GM21576 (cell line): Measurements from ENCODE around the gene ADAMTSL3.
"Not testable (repeated sequence)": the region's sequence is repeated elsewhere in the genome, so short reads cannot be mapped to it uniquely, and the experiment has no call there.

Experiments used
- ATAC-seq: cut with Tn5 transposase; IDR thresholded peaks from one replicate; pipeline ENCODE4 v1.9.1; 2021; ENCODE audit warnings: mild to moderate bottlenecking, moderate library complexity; ENCODE audit not compliant: unreplicated experiment

The ADAMTSL3 gene

GRCh38 chr15:84003791-84004503 is 350.0 kb downstream of the ADAMTSL3 start:
- no peak for ATAC-seq

DNA sequence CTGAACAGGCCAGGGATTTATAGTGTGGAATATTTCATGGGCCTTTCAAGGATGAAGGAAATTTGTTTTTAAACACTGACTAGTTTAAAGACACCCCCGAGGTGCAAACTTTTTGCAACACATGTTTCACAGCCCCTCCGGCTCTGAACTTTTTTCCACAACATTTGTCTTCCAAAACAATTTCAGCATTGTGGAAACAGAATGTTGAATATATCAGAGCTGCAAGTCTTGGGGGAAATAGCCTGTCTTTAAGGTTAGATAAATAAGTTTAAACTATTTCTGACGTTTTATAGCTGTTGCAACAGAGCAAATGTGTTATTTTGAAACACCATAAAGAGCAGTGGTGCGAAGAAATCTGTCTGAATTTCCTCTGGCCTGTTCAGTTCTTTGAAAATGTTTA is 352.5 kb downstream of the ADAMTSL3 start:
- no peak for ATAC-seq

GRCh38 chr15:84009616-84010015 is 355.7 kb downstream of the ADAMTSL3 start:
- ATAC-seq = no peak

DNA sequence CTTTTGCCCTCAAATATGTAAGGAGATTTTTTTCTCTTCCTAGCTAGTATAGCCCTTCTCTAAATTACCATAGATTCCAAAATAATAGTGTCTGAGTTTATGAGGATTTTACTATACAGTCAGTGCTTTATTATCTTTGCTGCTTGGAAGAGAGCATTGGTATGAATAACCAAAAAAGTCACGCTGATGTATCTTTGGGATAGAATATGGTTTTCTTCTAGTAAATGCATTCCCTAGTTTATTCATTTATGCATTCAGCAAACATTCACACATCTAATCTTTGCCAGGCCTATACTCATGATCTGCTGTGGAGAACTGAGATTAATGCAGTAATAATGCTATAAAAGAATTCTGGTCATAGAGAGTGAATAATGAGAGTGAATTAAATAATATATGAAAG is 356.3 kb downstream of the ADAMTSL3 start:
- ATAC-seq = no peak

DNA sequence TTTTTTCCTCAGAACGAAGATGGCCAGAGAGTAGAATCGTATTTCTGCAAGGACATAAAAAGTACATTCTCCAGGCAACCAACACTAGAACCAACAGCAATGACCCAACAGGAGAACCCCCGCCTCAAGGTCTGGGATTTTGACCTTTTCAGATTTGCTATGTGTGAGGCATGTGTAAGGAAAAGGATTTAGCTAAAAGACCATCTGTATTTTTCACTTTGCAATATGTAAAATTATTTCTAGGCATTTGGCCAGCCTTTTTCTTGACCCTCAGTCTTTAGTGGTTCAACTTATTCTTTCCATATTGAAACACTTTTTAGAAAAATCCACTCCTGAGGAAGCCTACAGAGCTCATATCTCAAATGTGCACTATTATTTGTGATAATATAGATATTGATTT is 362.4 kb downstream of the ADAMTSL3 start:
- ATAC-seq = no peak

GRCh38 chr15:84022516-84022915 is 368.6 kb downstream of the ADAMTSL3 start:
- ATAC-seq = no peak

- no peak for ATAC-seq
These were observed 369.7 kb downstream of the ADAMTSL3 start for GRCh38 chr15:84023636-84024035.

DNA sequence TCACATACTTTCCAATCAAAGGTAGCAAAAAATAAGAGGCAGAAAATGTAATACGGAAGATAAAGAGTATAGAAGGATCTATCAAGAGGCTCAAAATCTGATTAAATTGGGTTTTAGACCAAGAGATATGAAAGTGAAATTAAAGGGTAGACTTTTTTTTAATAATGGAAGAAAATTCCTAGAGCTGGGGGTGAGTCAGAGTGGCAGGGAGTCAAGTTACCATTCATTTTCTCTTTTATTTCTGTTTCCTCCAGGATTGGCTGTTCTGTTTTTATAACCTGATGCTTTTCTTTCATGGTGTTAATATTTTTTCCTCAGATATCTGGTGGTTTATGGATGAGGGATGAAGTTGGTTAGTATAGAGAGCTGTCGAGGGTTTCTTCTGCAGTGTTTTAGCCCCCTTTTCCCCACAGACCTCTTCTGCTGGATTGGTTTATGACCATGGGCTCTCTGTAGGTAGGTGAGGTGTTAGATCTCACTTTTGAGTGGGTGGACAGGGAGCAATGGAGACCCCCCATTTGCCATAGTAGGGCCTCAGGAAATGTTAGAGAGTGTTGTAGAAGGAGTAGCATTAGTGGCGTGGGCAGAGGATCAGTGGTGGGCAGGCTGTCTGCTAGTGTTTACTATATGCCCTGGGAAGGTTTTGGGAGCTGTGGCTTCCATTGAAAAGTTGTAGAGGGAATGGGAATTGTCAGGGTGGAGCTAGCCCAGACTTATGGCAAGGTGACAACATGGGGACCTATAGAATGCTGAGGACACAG is 380.1 kb downstream of the ADAMTSL3 start:
- no peak for ATAC-seq

GRCh38 chr15:84034578-84035398 is 380.9 kb downstream of the ADAMTSL3 start:
- ATAC-seq = no peak

DNA sequence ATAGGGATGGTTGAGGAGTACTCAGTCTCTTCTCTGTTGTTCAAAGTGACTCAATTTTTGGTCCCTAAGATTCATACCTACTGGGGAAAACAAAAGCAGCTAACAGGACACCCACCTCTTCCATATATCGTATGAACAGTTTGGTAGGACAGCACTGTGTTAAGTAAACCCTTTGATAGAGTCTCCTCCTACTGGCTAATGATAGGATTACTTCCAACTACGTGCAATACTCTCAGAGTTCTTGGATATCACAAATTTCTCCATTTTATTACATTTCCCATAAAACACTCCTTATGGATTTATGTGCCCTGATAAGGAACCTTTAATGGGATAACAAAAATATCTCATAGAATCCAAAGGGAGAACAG is 381.5 kb downstream of the ADAMTSL3 start:
- no peak for ATAC-seq

- no peak for ATAC-seq
These were observed 383.4 kb downstream of the ADAMTSL3 start for GRCh38 chr15:84037301-84037700.

- not testable (repeated sequence) for ATAC-seq
These were observed 388.6 kb downstream of the ADAMTSL3 start for GRCh38 chr15:84042434-84043056.

DNA sequence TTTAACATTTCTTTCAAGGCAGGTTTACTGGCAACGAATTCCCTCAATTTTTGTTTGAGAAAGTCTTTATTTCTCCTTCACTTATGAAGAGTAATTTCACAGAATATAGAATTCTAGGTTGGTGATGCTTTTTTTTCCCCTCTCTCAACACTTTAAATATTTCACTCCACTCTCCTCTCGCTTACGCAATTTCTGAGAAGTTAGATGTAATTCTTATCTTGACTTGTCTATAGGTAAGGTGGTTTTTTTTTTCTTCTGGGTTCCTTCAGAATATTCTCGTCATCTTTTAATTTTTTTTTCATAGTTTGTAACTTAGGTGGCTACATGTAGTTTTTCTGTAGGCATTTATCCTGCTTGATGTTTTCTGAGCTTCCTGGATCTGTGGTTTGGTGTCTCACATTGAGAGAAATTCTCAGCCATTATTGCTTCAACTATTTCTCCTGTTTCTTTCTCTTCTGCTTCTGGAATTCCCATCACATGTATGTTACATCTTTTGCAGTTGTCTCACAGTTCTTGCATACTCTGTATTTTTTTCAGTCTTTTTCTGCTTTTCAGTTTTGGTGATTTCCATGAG is 392.2 kb downstream of the ADAMTSL3 start:
- ATAC-seq = no peak

- not testable (repeated sequence) for ATAC-seq
These were observed 395.6 kb downstream of the ADAMTSL3 start for GRCh38 chr15:84049480-84049879.

DNA sequence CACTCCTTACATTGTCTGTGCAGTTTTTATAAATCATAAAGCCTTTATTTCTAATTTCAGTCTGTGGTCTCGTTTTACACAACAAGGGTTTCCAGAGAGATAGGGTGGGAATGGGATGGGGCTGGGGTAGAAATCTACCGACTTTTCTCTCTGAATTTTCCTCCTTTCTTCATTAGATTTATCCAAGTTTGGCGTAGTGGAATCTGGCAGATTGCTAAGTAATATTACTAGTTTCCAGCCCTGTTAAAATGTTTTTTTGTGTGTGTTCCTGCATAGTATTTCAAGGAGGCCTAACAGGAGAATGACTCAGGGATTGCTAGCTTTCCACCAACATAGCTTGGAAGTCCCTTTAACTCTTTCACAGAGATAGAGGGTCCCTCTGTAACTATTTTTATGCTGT is 396.2 kb downstream of the ADAMTSL3 start:
- no peak for ATAC-seq

DNA sequence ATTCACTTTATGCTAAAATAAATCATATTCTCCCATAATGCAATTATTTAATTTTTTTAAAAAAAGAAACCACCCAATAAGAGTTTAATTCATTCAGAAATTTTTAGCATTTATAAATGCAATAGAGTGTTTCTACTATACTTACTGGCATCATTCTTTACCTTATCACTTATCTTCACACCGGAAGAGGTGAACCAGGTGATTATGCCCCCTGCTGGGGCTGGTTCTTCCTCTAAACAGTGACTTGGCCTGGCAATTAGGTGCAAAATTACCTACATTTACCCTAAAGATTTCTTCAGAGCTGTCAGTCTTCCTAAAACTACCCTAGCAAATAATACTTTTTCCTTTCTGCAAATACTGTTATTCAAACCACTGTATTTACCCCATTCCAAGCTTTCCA is 397.2 kb downstream of the ADAMTSL3 start:
- not testable (repeated sequence) for ATAC-seq

- not testable (repeated sequence) for ATAC-seq
These were observed 400.6 kb downstream of the ADAMTSL3 start for GRCh38 chr15:84054544-84054943.

- ATAC-seq = no peak
These were observed 403.9 kb downstream of the ADAMTSL3 start for GRCh38 chr15:84057714-84058331.

DNA sequence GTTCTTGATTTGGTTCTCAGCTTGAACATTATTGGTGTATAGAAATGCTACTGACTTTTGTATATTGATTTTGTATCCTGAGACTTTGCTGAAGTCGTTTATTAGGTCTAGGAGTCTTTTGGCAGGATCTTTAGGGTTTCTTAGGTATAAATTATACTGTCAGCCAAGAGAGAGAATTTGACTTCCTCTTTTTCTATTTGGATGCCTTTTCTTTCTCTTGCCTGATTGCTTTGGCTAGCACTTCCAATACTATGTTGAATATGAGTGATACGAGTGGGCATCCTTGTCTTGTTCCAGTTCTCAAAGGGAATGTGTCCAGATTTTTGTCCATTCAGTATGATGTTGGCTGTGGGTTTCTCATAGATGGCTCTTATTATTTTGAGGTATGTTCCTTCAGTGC is 409.8 kb downstream of the ADAMTSL3 start:
- ATAC-seq = not testable (repeated sequence)

DNA sequence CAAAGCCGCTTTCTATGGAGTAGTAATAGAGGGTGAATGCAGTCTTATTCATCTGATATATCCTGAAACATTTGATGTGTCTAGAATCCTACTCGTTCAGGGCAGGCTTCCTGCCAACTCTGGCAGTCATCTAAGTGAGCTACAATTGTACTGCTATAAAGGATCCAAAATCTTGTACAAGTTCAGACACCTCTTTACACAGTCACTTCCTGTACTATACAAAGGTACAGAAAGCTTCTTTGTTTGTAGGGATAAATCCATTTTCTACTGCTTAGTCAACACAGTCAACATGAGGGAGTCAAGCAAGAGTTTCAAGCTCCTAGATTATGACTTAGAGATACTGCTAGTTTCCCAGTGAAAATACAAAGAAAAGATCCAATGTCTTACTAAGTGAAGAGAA is 414.8 kb downstream of the ADAMTSL3 start:
- not testable (repeated sequence) for ATAC-seq
